DOHH2 (cell line): ENCODE measurements around the gene INSRR.

Experiments used
- H3F3A ChIP-seq: fragments of 200-600 bp; sonication (generic), shearing (Covaris generic); 2 replicates; pipeline ENCODE4 v1.6.0; 2016; ENCODE audit warnings: antibody characterized with exemption, mild to moderate bottlenecking; ENCODE audit not compliant: control insufficient read depth, insufficient read depth
- H3K27ac ChIP-seq: fragments of 200-600 bp; sonication (generic); 2 replicates; pipeline ENCODE4 v1.5.1; 2014; ENCODE audit warnings: low read depth, mild to moderate bottlenecking, low read length, moderate library complexity
- H3K27me3 ChIP-seq: fragments of 200-600 bp; sonication (generic); 2 replicates; pipeline ENCODE4 v1.6.1; 2014; ENCODE audit warnings: mild to moderate bottlenecking, low read length, mixed read lengths; ENCODE audit not compliant: control insufficient read depth
- H3K36me3 ChIP-seq: fragments of 200-600 bp; sonication (generic); 2 replicates; pipeline ENCODE4 v1.6.1; 2014; ENCODE audit warnings: mild to moderate bottlenecking, low read length, moderate library complexity, mixed read lengths; ENCODE audit not compliant: control insufficient read depth
- H3K4me1 ChIP-seq: fragments of 200-600 bp; sonication (generic); 2 replicates; pipeline ENCODE4 v1.6.1; 2014; ENCODE audit warnings: mild to moderate bottlenecking, low read length, mixed read lengths; ENCODE audit not compliant: control insufficient read depth
- H3K4me2 ChIP-seq: fragments of 200-600 bp; sonication (generic); 2 replicates; pipeline ENCODE4 v1.6.0; 2014; ENCODE audit warnings: mild to moderate bottlenecking, low read length, moderate library complexity
- H3K4me3 ChIP-seq: fragments of 200-600 bp; sonication (generic); 2 replicates; pipeline ENCODE4 v1.5.1; 2014; ENCODE audit warnings: mild to moderate bottlenecking, low read length, mixed read lengths
- H3K79me2 ChIP-seq: fragments of 200-600 bp; sonication (generic); 2 replicates; pipeline ENCODE4 v1.6.1; 2014; ENCODE audit warnings: mild to moderate bottlenecking, low read length, mixed read lengths; ENCODE audit not compliant: control insufficient read depth
- H3K9me2 ChIP-seq: fragments of 200-600 bp; sonication (generic); replicated peaks from 2 replicates; pipeline ENCODE4 v1.6.1; 2014; ENCODE audit warnings: mild to moderate bottlenecking, low read length, mixed read lengths; ENCODE audit not compliant: control insufficient read depth
- H3K9me3 ChIP-seq: fragments of 200-600 bp; sonication (generic); 2 replicates; pipeline ENCODE4 v1.6.1; 2014; ENCODE audit warnings: antibody characterized with exemption, low read length, mixed read lengths; ENCODE audit not compliant: control insufficient read depth, insufficient read depth
- H4K20me1 ChIP-seq: fragments of 200-600 bp; sonication (generic); 2 replicates; pipeline ENCODE4 v1.6.0; 2014; ENCODE audit warnings: low read depth, mild to moderate bottlenecking, antibody characterized with exemption, low read length, moderate library complexity; ENCODE audit not compliant: control insufficient read depth, insufficient read depth
- CTCF ChIP-seq: fragments of 200-600 bp; sonication (generic); IDR thresholded peaks from one replicate; pipeline ENCODE4 v1.5.1; 2014; ENCODE audit warnings: antibody characterized with exemption, mild to moderate bottlenecking, low read depth, low read length; ENCODE audit not compliant: poor library complexity, severe bottlenecking
- EZH2phosphoT487 ChIP-seq: fragments of 200-600 bp; sonication (generic); IDR thresholded peaks from 2 replicates; pipeline ENCODE4 v1.6.1; 2017; ENCODE audit warnings: borderline replicate concordance, mild to moderate bottlenecking, antibody characterized with exemption, low read length, moderate library complexity, mixed read lengths

INSRR gene

DNA sequence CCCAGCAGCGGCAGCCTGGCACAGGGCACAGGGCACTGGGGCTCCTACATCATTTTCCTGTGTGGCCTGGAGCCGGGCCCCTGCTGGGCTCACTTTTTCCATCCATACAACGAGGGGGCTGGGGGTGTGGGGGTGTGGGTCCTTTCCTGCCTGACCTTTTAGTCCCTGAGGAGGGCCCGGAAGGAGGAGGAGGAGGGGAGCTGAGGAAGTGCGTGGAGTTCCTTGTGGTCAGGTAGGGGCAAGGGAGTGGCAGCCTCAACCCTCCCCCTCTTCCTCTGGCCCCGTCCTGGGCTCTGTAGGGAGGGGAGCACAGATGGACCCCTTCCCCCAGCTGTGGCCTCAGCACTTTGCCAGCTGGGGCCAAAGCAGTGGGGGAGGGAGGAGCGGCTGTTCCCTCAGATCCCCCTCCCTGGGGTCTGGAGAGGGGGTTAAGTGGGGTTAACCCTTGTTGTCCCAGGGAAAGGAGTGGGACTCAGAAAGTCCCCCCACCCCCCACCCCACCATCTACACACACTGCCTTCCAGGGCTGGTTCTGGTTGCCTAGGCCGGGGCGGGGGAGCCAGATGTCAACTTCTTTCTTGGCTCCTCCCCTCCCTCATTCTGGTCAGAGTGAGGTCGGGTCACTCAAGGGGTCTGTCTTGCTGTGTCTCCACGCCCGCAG is 7.5 kb upstream of the INSRR start:
- Histone ChIP-seq H3F3A (no peaks in the 10 kb centered on the region), H3K27me3 (peaks cover 26% of the 10 kb centered on the region), H3K4me3 (no peak overlapping the region), H3K9me2 (no peaks in the 10 kb centered on the region), H3K4me2 (no peak overlapping the region), H3K79me2 (no peaks in the 10 kb centered on the region), H3K9me3 (no peaks in the 10 kb centered on the region), H3K27ac (no peak overlapping the region), H3K4me1 (no peaks in the 10 kb centered on the region), H4K20me1 (no peaks in the 10 kb centered on the region), H3K36me3 (no peaks in the 10 kb centered on the region)
- TF ChIP-seq EZH2phosphoT487 = no peak
- no peak for TF ChIP-seq CTCF

GRCh38 chr1:156865865-156866248 is 6.9 kb upstream of the INSRR start:
- no peak overlapping the region for H3K27ac ChIP-seq
- no peak overlapping the region for H3K4me2 ChIP-seq
- H3F3A ChIP-seq = no peaks in the 10 kb centered on the region
- no peaks in the 10 kb centered on the region for H3K9me3 ChIP-seq
- peaks cover 32% of the 10 kb centered on the region for H3K27me3 ChIP-seq
- H3K36me3 ChIP-seq = no peaks in the 10 kb centered on the region
- no peaks in the 10 kb centered on the region for H3K9me2 ChIP-seq
- H3K4me3 ChIP-seq = no peak overlapping the region
- no peaks in the 10 kb centered on the region for H3K79me2 ChIP-seq
- no peak for TF ChIP-seq EZH2phosphoT487
- no peak for TF ChIP-seq CTCF
- 0 out of 2 replicates have a peak, but pooled peaks cover 2% of the 10 kb centered on the region for H3K4me1 ChIP-seq
- H4K20me1 ChIP-seq = no peaks in the 10 kb centered on the region

DNA sequence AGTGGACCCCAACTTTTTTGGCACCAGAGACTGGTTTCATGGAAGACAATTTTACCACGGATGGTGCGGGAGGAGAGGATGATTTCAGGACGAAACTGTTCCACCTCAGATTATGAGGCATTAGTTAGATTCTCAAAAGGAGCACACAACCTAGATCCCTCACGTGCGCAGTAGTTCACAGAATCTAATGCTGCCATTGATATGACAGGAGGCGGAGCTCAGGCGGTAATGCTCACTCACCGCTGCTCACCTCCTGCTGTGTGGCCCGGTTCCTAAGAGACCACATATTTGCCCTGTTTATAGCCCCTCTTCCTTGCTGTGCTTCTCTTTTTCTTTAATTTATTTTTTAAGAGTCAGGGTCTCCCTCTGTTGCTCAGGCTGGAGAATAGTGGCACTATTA is 6.3 kb upstream of the INSRR start:
- Histone ChIP-seq H3K4me3 (no peak overlapping the region), H3K79me2 (no peaks in the 10 kb centered on the region), H3K27ac (no peak overlapping the region), H3K4me2 (no peak overlapping the region), H3K9me3 (no peaks in the 10 kb centered on the region), H3K27me3 (peaks cover 38% of the 10 kb centered on the region), H4K20me1 (0 out of 2 replicates have a peak, but pooled peaks cover 2% of the 10 kb centered on the region), H3K36me3 (no peaks in the 10 kb centered on the region), H3K4me1 (peaks cover 8% of the 10 kb centered on the region), H3K9me2 (no peaks in the 10 kb centered on the region), H3F3A (no peaks in the 10 kb centered on the region)
- no peak for TF ChIP-seq EZH2phosphoT487
- no peak for TF ChIP-seq CTCF
